Right lobe of liver (tissue), 4 donors: ENCODE measurements around the gene TBX1.

Source experiments
- CTCF ChIP-seq, 4 donors: fragments of 200-600 bp in 3 of 4; fragments of 450-650 bp in 1 of 4; IDR thresholded peaks; one replicate each; pipeline versions ENCODE4 v1.5.1 to v1.8.0; 2016 to 2022; ENCODE audit warnings: antibody characterized with exemption in 4 of 4, mild to moderate bottlenecking in 2 of 4
- POLR2A ChIP-seq: fragments of 450-650 bp; IDR thresholded peaks from one replicate; pipeline ENCODE4 v1.6.1; 2017; ENCODE audit warnings: antibody characterized with exemption, mild to moderate bottlenecking
- donor health status: DM: no; HTN: no; CAD: no.
- donor health status: DM: no; HTN: no; CAD: no.
- donor health status: DM: no; HTN: yes; CAD: no.

GRCh38 chr22:19748991-19749664 is 11.4 kb upstream of the TBX1 start:
- TF ChIP-seq POLR2A, result no peak
- TF ChIP-seq CTCF (IDR thresholded peaks at IDR 0.05), result no peak
